ENCODE measurements around the gene CERS6.

Gene CERS6

DNA sequence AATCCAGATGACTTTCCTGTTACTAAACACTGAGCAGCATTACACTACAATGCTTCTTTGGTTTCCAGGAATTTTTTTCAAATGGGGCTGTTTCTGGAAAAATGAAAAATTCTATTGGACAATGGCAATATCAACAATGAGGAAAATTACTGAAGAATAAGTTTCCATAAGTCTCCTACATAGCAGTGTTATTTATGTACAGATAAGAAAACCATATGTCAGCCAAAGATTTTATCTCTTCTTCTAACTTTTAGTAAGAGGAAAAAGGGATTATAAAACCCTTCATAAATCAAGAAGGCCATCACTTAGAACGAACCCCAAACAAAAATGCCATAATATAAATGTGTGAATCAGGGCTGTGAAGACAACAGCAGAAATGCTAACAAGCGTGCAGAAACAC, 314.7 kb downstream of the CERS6 start:
- H3K4me3 ChIP-seq (ENCODE audit: low read depth, low read length), result no peak overlapping the region
- no peak for TF ChIP-seq ZNF660 (tag by site-specific recombination; IDR thresholded peaks at IDR 0.05)
- no peak for TF ChIP-seq KLF7 (tag by site-specific recombination; IDR thresholded peaks at IDR 0.05; ENCODE audit: borderline replicate concordance)
- TF ChIP-seq, protein P1, sequence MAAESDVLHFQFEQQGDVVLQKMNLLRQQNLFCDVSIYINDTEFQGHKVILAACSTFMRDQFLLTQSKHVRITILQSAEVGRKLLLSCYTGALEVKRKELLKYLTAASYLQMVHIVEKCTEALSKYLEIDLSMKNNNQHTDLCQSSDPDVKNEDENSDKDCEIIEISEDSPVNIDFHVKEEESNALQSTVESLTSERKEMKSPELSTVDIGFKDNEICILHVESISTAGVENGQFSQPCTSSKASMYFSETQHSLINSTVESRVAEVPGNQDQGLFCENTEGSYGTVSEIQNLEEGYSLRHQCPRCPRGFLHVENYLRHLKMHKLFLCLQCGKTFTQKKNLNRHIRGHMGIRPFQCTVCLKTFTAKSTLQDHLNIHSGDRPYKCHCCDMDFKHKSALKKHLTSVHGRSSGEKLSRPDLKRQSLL (tag by site-specific recombination; IDR thresholded peaks at IDR 0.05), result no peak
- no peak for TF ChIP-seq GLIS1 (tag by site-specific recombination; IDR thresholded peaks at IDR 0.05)
- TF ChIP-seq ZFP3 (tag by site-specific recombination; IDR thresholded peaks at IDR 0.05; ENCODE audit: low read depth), result no peak
- no peak for TF ChIP-seq ZNF174 (tag by site-specific recombination; IDR thresholded peaks at IDR 0.05)
- no peak for TF ChIP-seq SCRT2 (tag by site-specific recombination; IDR thresholded peaks at IDR 0.05)
- TF ChIP-seq FEZF1 (tag by site-specific recombination; IDR thresholded peaks at IDR 0.05), result no peak
- TF ChIP-seq, protein P2, sequence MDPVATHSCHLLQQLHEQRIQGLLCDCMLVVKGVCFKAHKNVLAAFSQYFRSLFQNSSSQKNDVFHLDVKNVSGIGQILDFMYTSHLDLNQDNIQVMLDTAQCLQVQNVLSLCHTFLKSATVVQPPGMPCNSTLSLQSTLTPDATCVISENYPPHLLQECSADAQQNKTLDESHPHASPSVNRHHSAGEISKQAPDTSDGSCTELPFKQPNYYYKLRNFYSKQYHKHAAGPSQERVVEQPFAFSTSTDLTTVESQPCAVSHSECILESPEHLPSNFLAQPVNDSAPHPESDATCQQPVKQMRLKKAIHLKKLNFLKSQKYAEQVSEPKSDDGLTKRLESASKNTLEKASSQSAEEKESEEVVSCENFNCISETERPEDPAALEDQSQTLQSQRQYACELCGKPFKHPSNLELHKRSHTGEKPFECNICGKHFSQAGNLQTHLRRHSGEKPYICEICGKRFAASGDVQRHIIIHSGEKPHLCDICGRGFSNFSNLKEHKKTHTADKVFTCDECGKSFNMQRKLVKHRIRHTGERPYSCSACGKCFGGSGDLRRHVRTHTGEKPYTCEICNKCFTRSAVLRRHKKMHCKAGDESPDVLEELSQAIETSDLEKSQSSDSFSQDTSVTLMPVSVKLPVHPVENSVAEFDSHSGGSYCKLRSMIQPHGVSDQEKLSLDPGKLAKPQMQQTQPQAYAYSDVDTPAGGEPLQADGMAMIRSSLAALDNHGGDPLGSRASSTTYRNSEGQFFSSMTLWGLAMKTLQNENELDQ (tag by site-specific recombination; IDR thresholded peaks at IDR 0.05; ENCODE audit: low read depth), result no peak
- no peak for TF ChIP-seq BCL11A (tag by site-specific recombination; IDR thresholded peaks at IDR 0.05; ENCODE audit: low read depth)
- TF ChIP-seq, protein P3, sequence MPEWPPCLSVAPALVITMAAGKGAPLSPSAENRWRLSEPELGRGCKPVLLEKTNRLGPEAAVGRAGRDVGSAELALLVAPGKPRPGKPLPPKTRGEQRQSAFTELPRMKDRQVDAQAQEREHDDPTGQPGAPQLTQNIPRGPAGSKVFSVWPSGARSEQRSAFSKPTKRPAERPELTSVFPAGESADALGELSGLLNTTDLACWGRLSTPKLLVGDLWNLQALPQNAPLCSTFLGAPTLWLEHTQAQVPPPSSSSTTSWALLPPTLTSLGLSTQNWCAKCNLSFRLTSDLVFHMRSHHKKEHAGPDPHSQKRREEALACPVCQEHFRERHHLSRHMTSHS (tag by site-specific recombination; IDR thresholded peaks at IDR 0.05), result no peak
- no peak for TF ChIP-seq ZNF433 (tag by site-specific recombination; IDR thresholded peaks at IDR 0.05; ENCODE audit: low read depth)
- TF ChIP-seq ZNF830 (tag by site-specific recombination; IDR thresholded peaks at IDR 0.05; ENCODE audit: low read depth), result no peak
- TF ChIP-seq ZFP41 (tag by site-specific recombination; IDR thresholded peaks at IDR 0.05; ENCODE audit: borderline replicate concordance), result no peak
- no peak for TF ChIP-seq ZNF324 (tag by site-specific recombination; IDR thresholded peaks at IDR 0.05)
- POLR2A ChIA-PET, result no interaction called here

DNA sequence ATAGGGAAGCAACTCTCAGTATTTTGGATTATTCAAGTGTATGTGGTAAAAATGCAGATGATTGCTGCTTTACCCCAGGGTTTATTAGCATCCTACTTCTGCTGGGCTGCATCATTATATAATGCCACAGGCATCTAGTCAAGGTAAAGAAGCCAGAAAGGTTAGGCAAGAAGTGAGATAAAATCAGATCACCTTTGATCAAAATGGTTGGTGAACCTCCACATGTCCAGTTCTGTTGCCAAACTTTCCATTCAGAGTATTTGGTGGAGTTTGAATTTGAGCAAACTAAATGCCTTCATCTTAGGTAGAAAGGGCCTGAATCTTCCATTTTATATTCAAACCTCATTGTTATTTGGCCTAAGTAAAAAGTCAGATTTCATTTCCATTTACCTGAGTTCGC, 316.6 kb downstream of the CERS6 start:
- Histone ChIP-seq H3K27ac (ENCODE audit: extremely low read depth, low read depth, low read length) (no peak overlapping the region), H3K9me3 (ENCODE audit: control insufficient read depth, insufficient read depth, low read depth, low read length) (no peaks in the 10 kb centered on the region), H3K4me3 (ENCODE audit: low read depth, low read length) (no peak overlapping the region), H3K4me1 (ENCODE audit: control insufficient read depth, insufficient read depth, low read length) (no peaks in the 10 kb centered on the region), H3K36me3 (ENCODE audit: control insufficient read depth in 2 of 2, insufficient read depth in 1 of 2, low read length in 2 of 2) (peaks cover 0 to 7% of the 10 kb centered on the region in 2 experiments; a peak in 1 of 3 replicates)
- ChIA-PET CTCF (interaction anchor here (0.7 to 4.7 kb wide), 7 partner anchors 10 to 189 kb away, joined by 3 to 55 read pairs (median 3); no protein-coding TSS in a partner anchor), POLR2A (no interaction called here)
- no peak for TF ChIP-seq GLIS2 (tag by site-specific recombination; IDR thresholded peaks at IDR 0.05)
- no peak for TF ChIP-seq ZNF837 (tag by site-specific recombination; IDR thresholded peaks at IDR 0.05)
- TF ChIP-seq, protein P4, sequence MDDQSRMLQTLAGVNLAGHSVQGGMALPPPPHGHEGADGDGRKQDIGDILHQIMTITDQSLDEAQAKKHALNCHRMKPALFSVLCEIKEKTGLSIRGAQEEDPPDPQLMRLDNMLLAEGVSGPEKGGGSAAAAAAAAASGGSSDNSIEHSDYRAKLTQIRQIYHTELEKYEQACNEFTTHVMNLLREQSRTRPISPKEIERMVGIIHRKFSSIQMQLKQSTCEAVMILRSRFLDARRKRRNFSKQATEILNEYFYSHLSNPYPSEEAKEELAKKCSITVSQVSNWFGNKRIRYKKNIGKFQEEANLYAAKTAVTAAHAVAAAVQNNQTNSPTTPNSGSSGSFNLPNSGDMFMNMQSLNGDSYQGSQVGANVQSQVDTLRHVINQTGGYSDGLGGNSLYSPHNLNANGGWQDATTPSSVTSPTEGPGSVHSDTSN (CRISPR knock-in tag; IDR thresholded peaks at IDR 0.05), result no peak
- no peak for TF ChIP-seq ZNF585B (tag by site-specific recombination; IDR thresholded peaks at IDR 0.05)
- TF ChIP-seq ZNF324 (tag by site-specific recombination; IDR thresholded peaks at IDR 0.05), result no peak
- no peak for TF ChIP-seq KLF16 (tag by site-specific recombination; IDR thresholded peaks at IDR 0.05)
- TF ChIP-seq, protein P5, sequence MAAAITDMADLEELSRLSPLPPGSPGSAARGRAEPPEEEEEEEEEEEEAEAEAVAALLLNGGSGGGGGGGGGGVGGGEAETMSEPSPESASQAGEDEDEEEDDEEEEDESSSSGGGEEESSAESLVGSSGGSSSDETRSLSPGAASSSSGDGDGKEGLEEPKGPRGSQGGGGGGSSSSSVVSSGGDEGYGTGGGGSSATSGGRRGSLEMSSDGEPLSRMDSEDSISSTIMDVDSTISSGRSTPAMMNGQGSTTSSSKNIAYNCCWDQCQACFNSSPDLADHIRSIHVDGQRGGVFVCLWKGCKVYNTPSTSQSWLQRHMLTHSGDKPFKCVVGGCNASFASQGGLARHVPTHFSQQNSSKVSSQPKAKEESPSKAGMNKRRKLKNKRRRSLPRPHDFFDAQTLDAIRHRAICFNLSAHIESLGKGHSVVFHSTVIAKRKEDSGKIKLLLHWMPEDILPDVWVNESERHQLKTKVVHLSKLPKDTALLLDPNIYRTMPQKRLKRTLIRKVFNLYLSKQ (tag by site-specific recombination; IDR thresholded peaks at IDR 0.05; ENCODE audit: borderline replicate concordance), result no peak
- TF ChIP-seq, protein P6, sequence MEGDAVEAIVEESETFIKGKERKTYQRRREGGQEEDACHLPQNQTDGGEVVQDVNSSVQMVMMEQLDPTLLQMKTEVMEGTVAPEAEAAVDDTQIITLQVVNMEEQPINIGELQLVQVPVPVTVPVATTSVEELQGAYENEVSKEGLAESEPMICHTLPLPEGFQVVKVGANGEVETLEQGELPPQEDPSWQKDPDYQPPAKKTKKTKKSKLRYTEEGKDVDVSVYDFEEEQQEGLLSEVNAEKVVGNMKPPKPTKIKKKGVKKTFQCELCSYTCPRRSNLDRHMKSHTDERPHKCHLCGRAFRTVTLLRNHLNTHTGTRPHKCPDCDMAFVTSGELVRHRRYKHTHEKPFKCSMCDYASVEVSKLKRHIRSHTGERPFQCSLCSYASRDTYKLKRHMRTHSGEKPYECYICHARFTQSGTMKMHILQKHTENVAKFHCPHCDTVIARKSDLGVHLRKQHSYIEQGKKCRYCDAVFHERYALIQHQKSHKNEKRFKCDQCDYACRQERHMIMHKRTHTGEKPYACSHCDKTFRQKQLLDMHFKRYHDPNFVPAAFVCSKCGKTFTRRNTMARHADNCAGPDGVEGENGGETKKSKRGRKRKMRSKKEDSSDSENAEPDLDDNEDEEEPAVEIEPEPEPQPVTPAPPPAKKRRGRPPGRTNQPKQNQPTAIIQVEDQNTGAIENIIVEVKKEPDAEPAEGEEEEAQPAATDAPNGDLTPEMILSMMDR (tag by site-specific recombination; IDR thresholded peaks at IDR 0.05), result no peak
- TF ChIP-seq SP7 (tag by site-specific recombination; IDR thresholded peaks at IDR 0.05), result no peak
- no peak for TF ChIP-seq ZBTB21 (tag by site-specific recombination; IDR thresholded peaks at IDR 0.05)
- TF ChIP-seq ZNF561 (tag by site-specific recombination; IDR thresholded peaks at IDR 0.05; ENCODE audit: borderline replicate concordance), result no peak
- TF ChIP-seq GLI2 (tag by site-specific recombination; IDR thresholded peaks at IDR 0.05; ENCODE audit: borderline replicate concordance, low read depth), result no peak
- TF ChIP-seq ZSCAN23 (tag by site-specific recombination; IDR thresholded peaks at IDR 0.05), result no peak
- TF ChIP-seq OVOL3 (tag by site-specific recombination; IDR thresholded peaks at IDR 0.05), result no peak

More for the DNA sequence above, 314.7 kb downstream of the CERS6 start:
- H3K4me1 ChIP-seq (ENCODE audit: control insufficient read depth, insufficient read depth, low read length), result no peaks in the 10 kb centered on the region; the same call in 1 of the 2 replicates
- CTCF ChIA-PET, result interaction anchor here (1.1 to 1.6 kb wide), 2 partner anchors 17 to 30 kb away, joined by 3 to 4 read pairs; no protein-coding TSS in a partner anchor
- H3K36me3 ChIP-seq (ENCODE audit: control insufficient read depth in 2 of 2, insufficient read depth in 1 of 2, low read length in 2 of 2), result peaks cover 0 to 7% of the 10 kb centered on the region in 2 experiments; a peak in 1 of 3 replicates
- H3K27ac ChIP-seq (ENCODE audit: extremely low read depth, low read depth, low read length), result no peak overlapping the region
- H3K9me3 ChIP-seq (ENCODE audit: control insufficient read depth, insufficient read depth, low read depth, low read length), result no peaks in the 10 kb centered on the region
